Choroid plexus epithelial cell (primary cell): ENCODE data around the gene TMTC4.

ENCODE experiments used
- DNase-seq: peaks from one replicate; pipeline ENCODE4 v3.0.0-alpha.2; 2010; ENCODE audit warnings: low read depth
- H3K4me3 ChIP-seq: 2 replicates; pipeline ENCODE4 v1.5.1; 2011; ENCODE audit warnings: low read depth, mild to moderate bottlenecking, control low read depth, low read length, moderate library complexity
- TF ChIP-seq, protein P1 (sequence below): conservative IDR thresholded peaks from 2 replicates; pipeline ENCODE4 v1.5.1; 2011; ENCODE audit warnings: low read depth, mild to moderate bottlenecking, control low read depth, inconsistent platforms, low read length, moderate library complexity

Gene TMTC4

DNA sequence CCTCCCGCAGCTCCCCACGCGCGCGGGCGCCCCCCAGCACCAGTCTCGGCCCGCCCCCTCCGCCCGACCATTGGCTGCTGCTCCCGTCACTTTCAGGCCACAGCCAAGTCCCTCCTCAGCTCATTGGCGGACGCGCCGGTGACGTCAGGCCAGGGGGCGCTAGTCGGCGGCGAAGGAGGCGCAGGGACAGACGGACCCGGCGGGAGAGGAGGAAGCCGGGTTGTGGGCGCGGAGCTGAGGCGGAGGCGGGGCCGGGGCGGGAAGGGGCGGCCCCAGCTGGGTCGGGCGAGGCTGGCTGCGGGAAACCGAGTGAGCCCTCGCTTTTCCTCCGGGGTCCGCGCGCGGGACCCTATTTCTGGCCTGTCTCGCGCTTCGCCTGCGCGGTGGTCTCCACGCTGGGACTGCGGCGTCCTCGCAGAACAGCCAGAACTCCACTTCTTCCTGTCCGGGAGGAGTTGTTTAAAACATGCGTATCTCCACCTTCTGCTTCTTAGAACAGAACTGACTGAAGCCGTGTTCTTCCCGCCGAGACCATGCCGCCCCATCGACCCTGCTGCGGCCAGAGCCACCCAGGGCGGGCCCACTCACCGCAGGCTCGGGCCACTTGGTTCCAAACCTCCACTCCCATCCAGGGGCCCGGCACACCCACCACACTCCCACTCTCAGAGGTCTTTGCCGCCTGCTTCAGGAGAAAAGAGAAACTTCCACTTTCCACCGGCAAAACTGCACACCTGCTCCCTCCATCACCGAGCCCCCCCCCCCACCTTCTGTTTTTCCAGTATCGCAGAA, 471 bp upstream of the TMTC4 start:
- TF ChIP-seq, protein P1, sequence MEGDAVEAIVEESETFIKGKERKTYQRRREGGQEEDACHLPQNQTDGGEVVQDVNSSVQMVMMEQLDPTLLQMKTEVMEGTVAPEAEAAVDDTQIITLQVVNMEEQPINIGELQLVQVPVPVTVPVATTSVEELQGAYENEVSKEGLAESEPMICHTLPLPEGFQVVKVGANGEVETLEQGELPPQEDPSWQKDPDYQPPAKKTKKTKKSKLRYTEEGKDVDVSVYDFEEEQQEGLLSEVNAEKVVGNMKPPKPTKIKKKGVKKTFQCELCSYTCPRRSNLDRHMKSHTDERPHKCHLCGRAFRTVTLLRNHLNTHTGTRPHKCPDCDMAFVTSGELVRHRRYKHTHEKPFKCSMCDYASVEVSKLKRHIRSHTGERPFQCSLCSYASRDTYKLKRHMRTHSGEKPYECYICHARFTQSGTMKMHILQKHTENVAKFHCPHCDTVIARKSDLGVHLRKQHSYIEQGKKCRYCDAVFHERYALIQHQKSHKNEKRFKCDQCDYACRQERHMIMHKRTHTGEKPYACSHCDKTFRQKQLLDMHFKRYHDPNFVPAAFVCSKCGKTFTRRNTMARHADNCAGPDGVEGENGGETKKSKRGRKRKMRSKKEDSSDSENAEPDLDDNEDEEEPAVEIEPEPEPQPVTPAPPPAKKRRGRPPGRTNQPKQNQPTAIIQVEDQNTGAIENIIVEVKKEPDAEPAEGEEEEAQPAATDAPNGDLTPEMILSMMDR, result peak; percentile 52
- peak; percentile 99 for DNase-seq
- peak overlapping the region; percentile 77 for H3K4me3 ChIP-seq

DNA sequence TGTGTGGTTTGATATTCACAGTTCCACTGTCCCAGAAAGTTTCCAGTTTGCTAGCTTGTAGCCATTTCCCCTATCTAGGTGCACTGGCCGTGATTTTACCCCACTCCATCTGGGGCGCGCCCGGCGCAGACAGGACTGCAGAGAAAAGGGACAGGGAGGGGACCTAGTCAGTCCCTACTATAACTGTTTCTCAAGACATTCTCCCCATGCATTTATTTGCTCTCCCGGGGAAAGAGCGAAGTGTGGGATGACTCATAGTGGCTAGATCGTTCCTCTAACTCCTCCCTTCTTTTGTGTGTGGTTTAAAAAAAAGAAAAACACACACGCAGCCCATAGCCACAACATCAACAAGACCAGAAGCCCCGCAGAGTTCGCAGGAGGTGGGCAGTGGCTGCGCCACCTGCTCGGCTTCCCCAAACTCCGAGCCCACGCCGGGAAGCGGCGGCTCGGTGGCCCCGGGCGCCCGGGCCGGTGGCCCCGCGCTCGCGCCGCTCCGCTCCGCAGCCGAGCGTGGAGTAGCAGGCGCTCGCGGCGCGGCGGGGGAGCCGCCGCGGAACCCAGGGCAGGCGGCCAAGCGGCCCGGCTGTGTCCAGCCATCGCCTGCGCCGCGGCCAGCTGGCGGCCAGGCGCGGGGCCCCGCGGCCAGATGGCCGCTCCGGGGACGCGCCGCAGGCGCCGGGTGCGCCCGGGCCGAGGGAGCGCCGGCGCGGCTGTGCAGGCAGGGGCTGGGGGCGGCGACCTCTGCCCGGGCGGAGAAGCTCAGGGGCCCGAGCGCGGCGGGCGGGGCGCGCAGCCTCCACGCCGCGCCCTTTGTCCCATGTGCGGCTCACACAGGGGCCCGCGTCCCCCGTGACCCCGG, 653 bp downstream of the TMTC4 start:
- H3K4me3 ChIP-seq, result peak overlapping the region; percentile 77
- TF ChIP-seq, protein P1, result no peak
- DNase-seq, result peak; percentile 94

DNA sequence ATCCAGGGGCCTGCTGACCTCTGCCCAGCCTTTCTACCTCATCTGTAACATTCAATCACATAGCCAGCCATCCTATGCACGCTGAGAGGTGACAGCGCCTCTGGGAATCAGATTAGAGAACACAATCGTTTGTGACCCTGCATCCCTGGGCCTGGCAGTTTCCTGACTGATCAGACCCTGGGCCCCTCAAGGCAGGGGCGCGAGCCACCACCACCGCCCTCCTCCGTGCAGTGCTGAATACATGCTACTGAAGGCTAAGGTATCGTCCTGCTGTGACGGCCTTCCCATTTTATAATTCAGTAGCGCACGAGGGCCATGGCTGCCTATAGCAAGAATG, 1.3 kb downstream of the TMTC4 start:
- H3K4me3 ChIP-seq, result peak overlapping the region; percentile 77
- TF ChIP-seq, protein P1, result no peak
- no peak for DNase-seq

DNA sequence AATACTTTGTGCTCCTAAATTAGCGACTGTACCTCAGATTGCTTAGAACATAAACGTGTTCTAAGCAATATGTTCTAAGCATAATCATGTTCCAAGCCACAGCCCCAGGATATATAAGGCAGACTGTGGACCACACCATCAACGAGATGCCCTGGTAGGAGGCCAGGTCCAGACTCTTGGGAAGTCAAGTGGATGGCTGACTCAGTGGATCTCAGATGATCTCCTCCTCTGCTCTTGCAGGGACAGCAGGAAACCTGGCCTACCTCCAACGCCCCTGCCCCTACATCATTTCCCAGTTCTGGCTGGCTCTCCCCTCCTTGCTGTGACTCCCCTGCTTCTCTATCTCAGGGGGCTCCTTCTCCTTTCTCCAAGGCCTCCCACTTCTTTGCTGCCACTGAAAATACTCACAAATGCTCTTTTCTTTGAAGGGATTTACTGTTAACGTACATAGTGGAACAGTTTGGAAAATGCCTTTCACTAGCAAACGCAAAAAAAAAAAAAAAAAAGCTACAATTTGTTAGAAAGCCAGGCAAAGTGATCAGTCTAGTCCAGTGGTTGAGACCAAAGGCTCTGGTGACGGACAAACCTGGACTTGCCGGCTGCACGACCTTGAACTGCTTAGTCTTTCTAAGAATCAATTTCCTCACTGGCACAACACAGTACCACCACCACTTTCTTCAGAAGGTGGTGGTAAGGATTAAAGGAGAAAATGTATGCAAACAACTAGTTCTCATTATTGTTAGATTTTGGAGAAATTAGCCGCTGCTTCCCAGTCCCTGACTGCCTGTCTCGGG, 3.0 kb downstream of the TMTC4 start:
- no peak for DNase-seq
- no peak overlapping the region for H3K4me3 ChIP-seq
- TF ChIP-seq, protein P1, result no peak

DNA sequence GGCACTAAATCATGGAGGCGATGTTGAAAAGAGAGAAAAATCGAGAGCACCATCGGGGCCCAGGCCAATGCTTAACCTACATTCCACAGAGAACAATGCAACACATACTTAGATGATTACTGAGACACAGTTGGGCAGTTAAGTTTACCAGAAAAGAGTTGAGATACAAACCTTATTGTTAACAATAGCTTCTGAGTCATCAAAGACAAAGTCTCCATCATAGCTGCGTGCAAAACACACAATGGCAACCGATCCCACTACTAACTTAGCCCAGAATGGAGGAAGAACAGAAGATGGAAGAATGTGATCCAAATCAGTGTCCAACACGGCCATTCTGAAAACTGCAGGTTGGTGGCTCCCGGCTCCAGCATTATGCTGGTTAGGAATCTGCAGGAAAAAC, 6.2 kb downstream of the TMTC4 start:
- H3K4me3 ChIP-seq, result no peak overlapping the region
- TF ChIP-seq, protein P1, result no peak
- DNase-seq, result no peak

DNA sequence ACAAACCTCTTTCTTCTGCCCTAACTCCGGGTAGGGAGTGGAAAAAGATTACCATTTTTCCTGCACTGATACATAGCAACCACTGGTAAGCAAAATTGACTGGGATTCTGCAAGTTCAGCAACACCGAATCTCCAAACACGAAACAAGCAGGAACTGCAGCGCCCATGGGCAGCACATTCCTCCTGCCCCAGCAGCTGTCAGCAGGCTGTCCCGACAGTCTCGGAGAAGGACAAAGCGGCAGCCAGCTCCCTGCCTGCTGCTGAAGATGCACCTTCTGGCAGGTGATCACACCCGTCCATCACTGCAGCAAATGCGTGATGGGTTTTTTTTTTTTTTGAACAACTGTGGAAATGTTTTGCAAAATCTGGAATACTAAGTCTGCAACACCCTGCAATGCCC, 6.7 kb downstream of the TMTC4 start:
- TF ChIP-seq, protein P1, result no peak
- no peak for DNase-seq
- no peak overlapping the region for H3K4me3 ChIP-seq
